Nephron progenitor cell (in vitro differentiated cells): ENCODE data around the gene BORA.

ENCODE experiments used
- DNase-seq: peaks from one replicate; pipeline ENCODE4 v3.0.0; 2021
- H3K27ac Mint-ChIP-seq: 2 replicates; pipeline ENCODE4 v1.8.0; 2021; ENCODE audit warnings: mild to moderate bottlenecking, moderate library complexity, mixed read lengths
- H3K27me3 Mint-ChIP-seq: 2 replicates; pipeline ENCODE4 v1.8.0; 2021; ENCODE audit warnings: mild to moderate bottlenecking, low read depth, mixed read lengths; ENCODE audit not compliant: poor library complexity
- H3K36me3 Mint-ChIP-seq: 2 replicates; pipeline ENCODE4 v1.8.0; 2021; ENCODE audit warnings: low read depth, mixed read lengths
- H3K4me1 Mint-ChIP-seq: 2 replicates; pipeline ENCODE4 v1.8.0; 2021; ENCODE audit warnings: mixed read lengths
- H3K4me3 Mint-ChIP-seq: 2 replicates; pipeline ENCODE4 v1.8.0; 2021; ENCODE audit warnings: mild to moderate bottlenecking, moderate library complexity, mixed read lengths
- H3K9me3 Mint-ChIP-seq: 2 replicates; pipeline ENCODE4 v1.8.0; 2021; ENCODE audit warnings: mild to moderate bottlenecking, moderate library complexity, mixed read lengths
- TF ChIP-seq, protein P1 (sequence below): fragments of 200-600 bp; sonication (generic); IDR thresholded peaks from 2 replicates; pipeline ENCODE4 v1.5.0; 2021; ENCODE audit warnings: antibody characterized with exemption

BORA gene

DNA sequence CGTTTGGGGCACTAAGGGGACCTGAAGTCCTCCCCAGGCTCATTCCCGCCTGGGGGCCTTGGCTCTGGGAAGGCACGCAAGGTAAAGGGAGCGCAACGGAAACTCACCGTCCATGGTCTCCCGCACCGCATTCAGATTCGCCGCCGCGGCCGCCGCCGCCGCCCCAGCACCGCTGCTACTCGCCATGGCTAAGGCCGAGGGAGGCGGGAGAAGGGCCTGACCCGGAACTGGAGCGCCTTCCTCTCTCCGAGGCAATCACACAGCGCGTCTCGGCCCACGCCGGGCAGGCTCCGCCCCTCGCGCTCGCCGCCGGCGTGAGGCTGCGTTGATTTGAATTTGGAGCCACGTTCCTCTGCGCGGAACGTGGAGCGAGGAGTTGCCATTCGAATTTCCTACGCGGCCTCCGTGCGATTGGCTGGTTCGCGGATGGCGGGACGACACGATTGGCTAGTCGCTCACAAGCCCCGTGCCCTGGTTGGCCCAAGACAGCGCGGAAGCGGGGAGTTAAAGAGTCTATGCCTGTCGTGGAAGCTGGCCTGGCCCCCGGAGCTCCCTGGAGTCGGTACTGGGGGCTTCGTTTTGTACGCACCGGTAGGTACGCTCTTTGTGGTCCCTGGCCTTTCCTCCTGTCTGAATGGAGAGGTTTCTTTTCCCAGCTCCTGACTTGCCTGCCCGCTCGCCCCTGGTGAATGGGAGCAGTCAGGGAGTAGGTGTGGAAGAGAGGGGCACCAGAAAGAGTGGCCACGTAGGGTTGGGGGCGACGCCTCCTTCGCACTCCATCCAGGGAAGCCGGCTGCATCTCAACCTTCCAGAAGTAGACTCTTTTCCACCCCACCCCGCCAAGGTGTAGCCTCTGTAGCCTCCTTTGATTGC, at the start of gene BORA, which contains the start of gene MZT1:
TSS of gene BORA (plus strand) at position 507 of the 873 bp plus-strand sequence. CDS start 1,018 bp downstream, outside the sequence.
TSS of gene MZT1 (minus strand) at position 213 of the 873 bp plus-strand sequence. CDS start at position 186, 27 bp downstream.
- H3K27me3 Mint-ChIP-seq: peaks cover 4% of the 10 kb centered on the region
- H3K27ac Mint-ChIP-seq: peak within 1 kb of the TSS; percentile 57
- DNase-seq: peak; percentile 91
- TF ChIP-seq, protein P1, sequence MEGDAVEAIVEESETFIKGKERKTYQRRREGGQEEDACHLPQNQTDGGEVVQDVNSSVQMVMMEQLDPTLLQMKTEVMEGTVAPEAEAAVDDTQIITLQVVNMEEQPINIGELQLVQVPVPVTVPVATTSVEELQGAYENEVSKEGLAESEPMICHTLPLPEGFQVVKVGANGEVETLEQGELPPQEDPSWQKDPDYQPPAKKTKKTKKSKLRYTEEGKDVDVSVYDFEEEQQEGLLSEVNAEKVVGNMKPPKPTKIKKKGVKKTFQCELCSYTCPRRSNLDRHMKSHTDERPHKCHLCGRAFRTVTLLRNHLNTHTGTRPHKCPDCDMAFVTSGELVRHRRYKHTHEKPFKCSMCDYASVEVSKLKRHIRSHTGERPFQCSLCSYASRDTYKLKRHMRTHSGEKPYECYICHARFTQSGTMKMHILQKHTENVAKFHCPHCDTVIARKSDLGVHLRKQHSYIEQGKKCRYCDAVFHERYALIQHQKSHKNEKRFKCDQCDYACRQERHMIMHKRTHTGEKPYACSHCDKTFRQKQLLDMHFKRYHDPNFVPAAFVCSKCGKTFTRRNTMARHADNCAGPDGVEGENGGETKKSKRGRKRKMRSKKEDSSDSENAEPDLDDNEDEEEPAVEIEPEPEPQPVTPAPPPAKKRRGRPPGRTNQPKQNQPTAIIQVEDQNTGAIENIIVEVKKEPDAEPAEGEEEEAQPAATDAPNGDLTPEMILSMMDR: no peak
- peaks cover 23% of the 10 kb centered on the region for H3K9me3 Mint-ChIP-seq
- H3K4me1 Mint-ChIP-seq: peaks cover 39% of the 10 kb centered on the region
- H3K4me3 Mint-ChIP-seq: peak within 1 kb of the TSS; percentile 95
- peaks cover 57% of the 10 kb centered on the region for H3K36me3 Mint-ChIP-seq

DNA sequence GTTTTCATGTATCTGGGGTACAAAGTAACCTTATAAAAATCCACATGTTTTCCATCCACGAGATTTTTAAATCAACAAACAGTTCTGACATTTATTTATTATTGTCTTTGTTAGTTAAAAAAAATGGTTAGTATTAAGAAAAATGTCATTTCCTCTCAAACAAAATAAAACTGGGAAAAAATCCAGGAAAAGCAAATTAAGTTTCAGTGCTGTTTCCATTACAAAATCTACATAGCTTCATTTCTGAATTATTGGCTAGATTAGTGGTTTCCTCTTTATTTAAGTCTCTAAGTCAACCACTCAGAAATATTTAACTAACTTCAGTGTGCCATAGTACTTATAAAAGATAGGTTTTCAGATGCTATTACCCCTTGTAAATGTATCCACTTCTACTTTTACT, 49.4 kb upstream of the BORA start:
- peaks cover 4% of the 10 kb centered on the region for H3K9me3 Mint-ChIP-seq

DNA sequence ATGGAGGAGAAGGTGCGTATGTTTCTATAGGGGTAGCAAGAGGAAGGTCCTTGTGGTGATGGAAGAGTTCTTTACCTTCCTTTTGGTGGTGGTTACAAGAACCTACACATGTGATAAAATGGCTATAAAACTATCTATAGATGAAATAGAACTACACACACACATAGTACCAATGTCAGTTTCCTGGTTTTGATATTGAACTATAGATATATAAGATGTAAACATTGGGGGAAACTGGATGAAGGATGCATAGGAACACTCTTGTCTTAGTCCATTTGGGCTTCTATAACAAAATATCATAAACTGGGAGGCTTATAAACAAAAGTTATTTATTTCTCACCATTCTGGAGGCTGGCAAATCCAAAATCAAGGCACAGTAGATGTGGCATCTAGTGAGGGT, 47.4 kb upstream of the BORA start:
- H3K9me3 Mint-ChIP-seq: peaks cover 7% of the 10 kb centered on the region
- H3K27ac Mint-ChIP-seq: no peak overlapping the region
- H3K4me1 Mint-ChIP-seq: peaks cover 5% of the 10 kb centered on the region
- TF ChIP-seq, protein P1: no peak
- DNase-seq: no peak
- H3K27me3 Mint-ChIP-seq: no peaks in the 10 kb centered on the region
- no peaks in the 10 kb centered on the region for H3K36me3 Mint-ChIP-seq
- H3K4me3 Mint-ChIP-seq: no peak overlapping the region

More for the DNA sequence above, 49.4 kb upstream of the BORA start:
- DNase-seq: no peak
- TF ChIP-seq, protein P1: no peak
- Mint-ChIP-seq H3K4me3 (no peak overlapping the region), H3K36me3 (no peaks in the 10 kb centered on the region), H3K27ac (no peak overlapping the region), H3K27me3 (no peaks in the 10 kb centered on the region), H3K4me1 (peaks cover 5% of the 10 kb centered on the region)

DNA sequence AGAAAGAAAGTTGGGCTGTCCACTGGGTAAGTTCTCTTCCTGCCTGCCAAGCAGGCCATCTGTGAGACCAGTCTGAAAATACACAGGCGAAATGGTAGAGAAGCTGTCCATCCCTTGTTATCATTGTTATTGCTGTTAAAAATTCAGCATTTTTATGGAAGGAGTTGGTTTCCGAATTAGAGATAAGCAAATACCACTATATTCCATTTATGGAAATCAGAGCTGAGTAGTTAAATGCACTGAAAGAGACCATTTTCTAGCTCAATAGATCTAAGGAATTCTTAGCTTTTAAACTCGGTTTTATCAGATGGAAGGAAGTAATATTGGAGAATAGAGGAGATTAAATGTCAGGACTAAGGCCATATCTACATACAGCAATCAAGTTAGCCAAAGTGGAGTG, 41.0 kb upstream of the BORA start:
- Mint-ChIP-seq H3K4me1 (no peaks in the 10 kb centered on the region), H3K9me3 (peaks cover 11% of the 10 kb centered on the region), H3K27me3 (peaks cover 4% of the 10 kb centered on the region), H3K4me3 (no peak overlapping the region), H3K36me3 (no peaks in the 10 kb centered on the region), H3K27ac (no peak overlapping the region)
- TF ChIP-seq, protein P1: no peak
- DNase-seq: no peak

DNA sequence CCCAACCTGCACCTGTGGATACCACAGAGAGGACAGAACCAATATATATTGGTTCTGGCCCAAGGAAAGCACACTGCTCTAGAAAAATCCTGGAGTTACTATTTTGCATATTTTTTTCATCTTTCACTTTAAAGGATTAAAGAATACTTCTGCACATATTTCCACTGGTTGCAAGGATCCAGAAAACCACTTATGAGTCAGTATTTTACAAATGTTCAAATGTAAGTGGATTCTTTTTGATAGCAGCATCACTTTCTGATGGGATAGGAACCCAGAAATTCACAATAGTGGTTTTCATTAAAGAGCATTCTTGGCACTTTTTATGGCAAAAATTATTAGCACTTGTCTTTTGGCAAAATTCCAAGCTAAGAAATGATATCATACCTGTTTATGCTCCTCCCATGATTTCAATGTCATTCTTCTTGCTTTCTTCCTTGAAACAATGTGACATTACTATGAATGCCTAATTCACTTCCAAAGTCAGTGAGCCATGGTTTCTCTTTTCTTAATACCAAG, 38.5 kb upstream of the BORA start:
- peaks cover 4% of the 10 kb centered on the region for H3K4me1 Mint-ChIP-seq
- H3K36me3 Mint-ChIP-seq: no peaks in the 10 kb centered on the region
- H3K4me3 Mint-ChIP-seq: no peak overlapping the region
- DNase-seq: no peak
- TF ChIP-seq, protein P1: no peak
- peaks cover 4% of the 10 kb centered on the region for H3K27me3 Mint-ChIP-seq
- no peak overlapping the region for H3K27ac Mint-ChIP-seq
- peaks cover 29% of the 10 kb centered on the region for H3K9me3 Mint-ChIP-seq
